KOPT-K1 (cell line): ENCODE measurements around the gene TMEM233.

Experiments
- H3K27ac ChIP-seq: fragments of 200-600 bp; sonication (generic); 2 replicates; pipeline ENCODE4 v1.5.1; 2016; ENCODE audit warnings: antibody characterized with exemption, mild to moderate bottlenecking, low read depth, low read length; ENCODE audit not compliant: poor library complexity, severe bottlenecking
- H3K36me3 ChIP-seq: fragments of 200-600 bp; sonication (generic); 2 replicates; pipeline ENCODE4 v1.5.1; 2017; ENCODE audit warnings: antibody characterized with exemption, mild to moderate bottlenecking, low read length, moderate library complexity; ENCODE audit not compliant: insufficient read depth
- H3K9me3 ChIP-seq: fragments of 200-600 bp; sonication (generic); 2 replicates; pipeline ENCODE4 v1.5.1; 2017; ENCODE audit warnings: antibody characterized with exemption, low read length, mild to moderate bottlenecking; ENCODE audit not compliant: insufficient read depth, poor library complexity, severe bottlenecking

The TMEM233 gene

DNA sequence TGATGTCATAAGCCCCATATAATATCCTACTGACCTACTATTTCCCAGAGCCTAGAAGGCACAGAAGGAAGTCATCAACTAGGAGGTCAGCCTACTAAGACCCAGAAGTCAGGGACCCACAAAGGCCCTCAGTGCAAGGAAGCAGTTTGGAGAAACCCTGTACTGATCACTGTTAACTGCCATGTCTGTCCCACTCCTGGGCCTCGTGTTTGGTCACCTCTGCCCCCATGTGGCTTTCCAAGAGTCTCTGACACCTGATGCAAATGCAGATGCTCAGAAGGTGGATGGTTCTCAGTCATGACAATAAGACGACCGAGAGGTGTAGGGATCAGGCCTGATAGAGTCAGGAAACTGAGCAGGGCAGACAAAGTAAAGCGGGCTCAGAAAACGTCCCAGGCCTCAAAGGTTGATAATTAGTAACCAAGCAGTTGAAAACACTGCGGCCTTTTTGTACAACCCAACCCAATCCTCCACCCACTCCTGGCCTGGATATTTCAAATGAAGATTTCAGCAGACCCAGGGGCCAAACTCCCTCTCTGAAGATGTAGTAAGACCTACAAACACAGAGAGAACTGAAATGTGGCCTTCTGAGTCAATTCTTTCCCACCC is 97.7 kb downstream of the TMEM233 start:
- no peak overlapping the region for H3K27ac ChIP-seq
- H3K9me3 ChIP-seq = no peaks in the 10 kb centered on the region
- H3K36me3 ChIP-seq = peaks cover 99% of the 10 kb centered on the region

DNA sequence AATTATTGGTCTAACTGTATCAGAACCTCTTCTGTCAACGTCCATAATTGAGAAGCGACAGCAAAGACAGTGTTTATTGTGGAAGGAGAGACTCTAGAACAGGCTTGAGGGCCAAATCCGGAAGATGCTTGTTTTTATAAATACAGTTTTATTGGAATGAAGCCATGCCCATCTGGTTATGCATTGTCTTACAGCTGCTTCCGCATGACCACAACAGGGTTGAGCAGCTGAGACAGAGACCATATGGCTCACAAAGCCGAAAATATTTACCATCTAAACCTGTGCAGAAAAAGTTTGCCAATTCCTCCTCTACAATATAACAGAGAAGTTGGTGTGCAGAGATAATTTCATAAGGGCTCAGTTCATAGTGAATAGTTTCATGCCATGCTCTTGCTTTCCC is 98.8 kb downstream of the TMEM233 start:
- Histone ChIP-seq H3K9me3 (no peaks in the 10 kb centered on the region), H3K27ac (no peak overlapping the region), H3K36me3 (peaks cover 99% of the 10 kb centered on the region)
